ENCODE results near the gene TTC33.
A peak's percentile ranks its signal among the peaks of the same experiment; 100 is the strongest.
"Not testable (repeated sequence)": the region's sequence is repeated elsewhere in the genome, so short reads cannot be mapped to it uniquely, and the experiment has no call there.

Gene TTC33

GRCh38 chr5:40717281-40717680, 38.5 kb downstream of the TTC33 start:
- DNase-seq (ENCODE audit: low read depth) = no peak

DNA sequence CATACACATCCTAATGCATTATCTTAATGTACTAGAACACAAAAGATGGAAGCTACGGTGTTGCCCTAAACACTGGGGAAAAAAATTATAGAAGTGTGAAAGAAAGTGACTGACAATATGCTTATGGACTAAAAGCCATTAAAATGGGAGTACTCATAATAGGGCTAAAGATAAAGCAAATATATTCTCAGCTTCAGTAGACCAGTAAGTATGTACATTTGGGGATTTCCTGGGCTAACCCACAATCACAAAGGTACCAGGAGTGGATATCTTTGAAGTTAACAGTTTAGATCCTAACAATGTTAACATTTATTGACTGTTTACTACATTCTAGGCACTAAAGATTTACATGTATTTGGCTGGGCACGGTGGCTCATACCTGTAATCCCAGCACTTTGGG, 39.2 kb downstream of the TTC33 start:
- DNase-seq (ENCODE audit: low read depth) = no peak

DNA sequence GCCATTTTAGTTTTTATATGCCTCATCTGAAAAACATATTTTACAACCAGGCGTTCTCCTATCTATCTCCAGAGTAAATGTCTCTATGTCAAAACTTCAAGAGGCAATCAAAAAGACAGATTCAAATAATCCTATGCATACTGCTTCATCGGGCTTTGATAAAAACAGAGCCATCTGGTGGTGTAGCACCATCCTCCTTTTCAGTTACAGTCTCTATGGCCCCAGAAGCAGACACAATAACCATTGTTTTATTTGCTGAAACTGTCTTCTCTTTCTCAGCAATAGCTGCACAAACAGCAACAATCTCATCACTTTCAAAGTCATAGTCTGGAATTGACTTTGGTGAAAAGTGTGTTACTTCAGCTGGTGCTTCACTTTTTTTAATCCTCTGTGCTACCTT, 39.8 kb downstream of the TTC33 start:
- no peak for DNase-seq (ENCODE audit: low read depth)

DNA sequence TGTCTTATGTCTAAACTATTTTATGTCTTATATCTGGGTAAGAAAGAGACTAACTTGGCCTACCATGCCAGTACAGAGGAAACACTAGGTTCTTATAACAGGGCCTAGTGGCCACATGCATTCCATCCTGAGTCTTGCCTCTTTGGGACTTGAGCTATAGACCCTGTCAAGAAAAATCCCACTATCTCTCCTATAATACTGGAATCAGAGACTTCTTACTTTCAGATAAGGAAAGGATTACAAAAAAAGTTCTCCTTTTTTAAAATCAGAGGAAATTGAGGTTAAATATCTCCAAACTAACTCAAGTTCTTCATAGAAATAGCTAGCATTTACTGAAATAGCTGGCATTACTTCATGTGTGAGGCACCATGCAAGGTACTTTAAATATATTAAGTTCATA, 41.8 kb downstream of the TTC33 start:
- DNase-seq (ENCODE audit: low read depth) = no peak

DNA sequence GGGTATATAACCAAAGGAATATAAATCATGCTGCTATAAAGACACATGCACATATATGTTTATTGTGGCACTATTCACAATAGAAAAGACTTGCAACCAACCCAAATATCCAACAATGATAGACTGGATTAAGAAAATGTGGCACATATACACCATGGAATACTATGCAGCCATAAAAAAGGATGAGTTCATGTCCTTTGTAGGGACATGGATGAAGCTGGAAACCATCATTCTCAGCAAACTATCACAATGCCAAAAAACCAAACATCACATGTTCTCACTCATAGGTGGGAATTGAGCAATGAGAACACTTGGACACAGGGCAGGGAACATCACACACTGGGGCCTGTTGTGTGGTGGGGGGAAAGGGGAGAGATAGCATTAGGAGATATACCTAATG, 45.2 kb downstream of the TTC33 start:
- not testable (repeated sequence) for DNase-seq (ENCODE audit: low read depth)

DNA sequence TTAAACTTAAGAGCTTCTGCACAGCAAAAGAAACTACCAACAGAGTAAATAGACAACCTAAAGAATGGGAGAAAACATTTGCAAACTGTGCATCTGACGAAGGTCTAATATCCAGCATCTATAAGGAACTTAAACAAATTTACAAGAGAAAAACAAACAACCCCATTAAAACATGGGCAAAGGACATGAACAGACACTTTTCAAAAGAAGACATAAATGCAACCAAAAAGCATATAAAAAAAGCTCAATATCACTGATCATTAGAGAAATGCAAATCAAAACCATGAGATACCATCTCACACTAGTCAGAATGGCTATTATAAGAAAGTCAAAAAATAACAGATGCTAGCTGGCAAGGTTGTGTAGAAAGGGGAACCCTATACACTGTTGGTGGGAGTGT, 50.3 kb downstream of the TTC33 start:
- DNase-seq (ENCODE audit: low read depth) = not testable (repeated sequence)

DNA sequence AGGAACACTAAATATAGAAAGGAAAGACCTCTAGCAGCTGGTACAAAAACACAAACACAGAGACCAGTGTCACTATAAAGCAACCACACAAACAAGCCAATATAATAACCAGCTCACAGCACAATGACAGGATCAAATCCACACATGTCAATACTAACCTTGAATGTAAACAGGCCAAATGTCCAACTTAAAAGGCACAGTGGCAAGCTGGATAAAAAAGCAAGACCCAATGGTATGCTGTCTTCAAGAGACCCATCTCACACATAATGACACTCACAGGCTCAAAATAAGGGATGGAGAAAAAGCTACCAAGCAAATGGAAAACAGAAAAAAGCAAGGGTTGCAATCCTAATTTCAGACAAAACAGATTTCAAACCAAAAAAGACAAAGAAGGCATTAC, 53.7 kb downstream of the TTC33 start:
- DNase-seq (ENCODE audit: low read depth) = not testable (repeated sequence)

GRCh38 chr5:40700116-40700782, 55.5 kb downstream of the TTC33 start:
- DNase-seq (ENCODE audit: low read depth) = no peak

GRCh38 chr5:40694433-40694832, 61.3 kb downstream of the TTC33 start:
- DNase-seq (ENCODE audit: low read depth) = no peak

GRCh38 chr5:40691894-40692293, 63.9 kb downstream of the TTC33 start:
- no peak for DNase-seq (ENCODE audit: low read depth)

DNA sequence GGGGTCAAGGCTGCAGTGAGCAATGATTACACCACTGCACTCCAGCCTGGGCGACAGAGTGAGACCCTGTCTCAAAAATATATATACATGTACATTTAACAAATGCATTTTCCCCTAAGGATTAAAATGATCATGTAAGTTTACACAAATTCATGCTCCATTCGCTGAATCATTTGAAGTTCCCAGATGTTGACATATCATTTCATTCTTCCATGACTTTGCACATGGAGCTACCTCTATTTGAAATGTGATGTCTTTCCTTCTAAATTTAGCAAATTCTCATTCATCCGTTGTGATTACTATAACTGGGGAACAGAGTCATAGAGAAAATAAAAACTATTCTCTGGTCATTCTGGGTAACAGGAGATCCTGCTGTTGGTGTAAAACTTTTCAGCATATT, 65.5 kb downstream of the TTC33 start:
- no peak for DNase-seq (ENCODE audit: low read depth)

DNA sequence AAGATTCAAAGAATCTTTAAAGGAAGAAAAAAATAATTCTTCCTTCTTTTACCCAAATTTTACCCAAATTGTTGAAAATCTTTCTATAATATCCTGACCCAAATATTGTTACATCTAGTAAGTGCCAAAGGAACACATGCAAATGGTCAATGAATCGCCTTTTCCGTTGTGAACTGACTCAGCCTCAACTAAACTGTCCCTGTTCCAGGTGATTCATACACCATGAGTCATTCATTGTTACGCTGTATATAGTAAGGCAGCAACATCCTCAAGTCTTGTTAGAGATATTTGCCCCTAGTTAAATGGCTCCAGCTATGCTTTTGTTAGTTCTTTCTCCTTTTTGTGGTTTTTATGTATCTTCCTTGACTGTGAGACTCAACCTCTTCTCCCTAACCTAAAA, 66.3 kb downstream of the TTC33 start:
- DNase-seq (ENCODE audit: low read depth) = peak; percentile 35

DNA sequence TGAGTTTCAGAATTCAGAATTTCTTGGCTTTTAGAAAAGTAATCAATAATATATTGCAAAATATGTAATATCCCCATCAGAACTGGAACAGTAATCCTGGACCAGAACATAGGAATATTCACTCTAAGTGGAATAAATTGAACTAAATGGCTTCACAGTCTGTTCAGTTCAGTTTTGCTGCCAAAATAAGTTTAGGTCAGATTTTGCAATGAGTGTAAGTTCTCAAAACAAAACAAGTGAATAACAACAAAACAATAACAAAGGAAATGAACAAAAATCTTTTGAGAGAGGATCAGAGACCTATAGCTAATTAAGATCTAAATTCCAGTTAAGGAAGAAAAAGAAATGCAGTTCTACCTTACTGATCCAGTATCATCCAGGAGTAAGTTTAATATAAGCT, 66.8 kb downstream of the TTC33 start:
- no peak for DNase-seq (ENCODE audit: low read depth)

- DNase-seq (ENCODE audit: low read depth) = peak; percentile 60
These were observed 67.5 kb downstream of the TTC33 start for GRCh38 chr5:40688127-40688761.

- peak; percentile 30 for DNase-seq (ENCODE audit: low read depth)
These were observed 68.4 kb downstream of the TTC33 start for GRCh38 chr5:40687321-40687720.

GRCh38 chr5:40685976-40686486, 69.7 kb downstream of the TTC33 start:
- DNase-seq (ENCODE audit: low read depth) = no peak

DNA sequence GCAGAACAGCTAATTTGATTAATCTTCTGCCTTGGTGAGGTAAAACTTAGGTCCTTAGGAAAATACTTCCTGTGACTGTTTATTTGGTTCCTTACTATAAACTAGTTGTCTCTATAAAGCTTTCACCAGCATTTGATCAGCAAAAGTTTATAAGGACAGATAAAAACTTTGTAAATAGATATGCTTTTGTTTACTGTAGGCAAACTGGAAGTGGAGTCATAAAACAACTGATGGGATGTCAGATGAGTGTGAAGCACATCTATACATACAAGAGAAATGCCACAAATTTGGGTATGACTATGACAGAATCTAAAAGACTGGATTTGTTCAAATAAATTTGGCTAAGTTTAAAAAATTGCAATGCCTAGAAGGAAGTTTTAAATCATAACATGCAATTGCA, 70.6 kb downstream of the TTC33 start:
- no peak for DNase-seq (ENCODE audit: low read depth)

DNA sequence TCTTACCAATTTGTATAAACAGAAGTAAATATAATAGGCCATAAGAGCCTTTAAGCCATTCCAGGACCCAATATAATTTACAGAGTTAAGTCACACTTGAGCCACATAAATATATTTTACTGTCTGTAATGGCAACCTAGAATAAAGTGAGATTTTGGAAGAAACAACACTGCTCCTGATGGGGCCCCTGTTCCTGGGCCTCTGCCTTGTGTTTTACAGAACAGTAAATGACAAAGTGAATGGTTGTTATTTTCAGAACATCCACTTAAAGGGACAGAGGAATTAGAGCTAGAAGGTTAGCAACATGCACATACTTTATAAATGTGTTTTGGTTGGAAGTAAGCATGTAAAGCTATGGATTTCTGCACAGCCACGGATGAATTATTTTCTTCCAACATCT, 72.5 kb downstream of the TTC33 start:
- DNase-seq (ENCODE audit: low read depth) = no peak

DNA sequence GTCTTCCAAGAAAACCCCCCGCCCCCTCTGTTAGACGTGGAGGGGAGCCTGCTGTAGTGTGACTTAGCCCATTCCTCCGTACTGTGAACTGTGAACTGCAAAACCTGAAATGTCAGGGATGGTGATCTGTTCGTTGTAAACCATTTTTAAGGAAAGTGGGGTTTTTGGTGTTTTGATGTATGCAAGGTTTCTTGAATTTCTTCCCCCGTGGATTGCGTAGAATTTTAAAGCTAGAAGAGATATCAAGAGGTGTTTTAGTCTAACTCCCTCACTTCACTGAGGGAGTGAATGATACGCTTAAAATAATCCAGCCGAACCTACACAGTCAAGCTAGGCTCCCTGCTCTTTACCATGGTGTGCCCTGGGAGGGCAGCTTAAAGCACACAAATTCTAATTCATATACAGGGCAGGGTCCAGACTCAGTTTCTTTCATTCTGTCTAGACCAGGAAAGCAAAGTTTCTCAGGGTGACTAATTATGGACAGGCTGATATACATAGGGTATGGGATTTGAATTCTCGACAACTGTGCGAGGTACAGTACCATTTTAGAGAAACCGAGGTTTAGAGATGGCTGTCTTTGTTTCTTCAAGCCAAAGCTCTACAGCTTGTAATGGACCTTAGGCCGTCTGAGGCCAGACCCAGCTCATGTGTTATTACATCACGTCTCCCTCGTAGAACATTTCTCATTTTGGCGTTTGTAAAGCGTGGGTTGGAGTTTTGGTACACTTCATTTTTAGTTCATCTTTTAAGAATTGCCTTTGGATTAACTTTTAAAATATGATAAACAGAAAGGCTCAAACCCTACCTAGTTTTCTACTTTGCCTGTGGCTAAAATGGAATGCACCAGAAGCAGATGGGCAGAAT, 73.4 kb downstream of the TTC33 start:
- no peak for DNase-seq (ENCODE audit: low read depth)

- no peak for DNase-seq (ENCODE audit: low read depth)
These were observed 74.2 kb downstream of the TTC33 start for GRCh38 chr5:40681363-40682153.

DNA sequence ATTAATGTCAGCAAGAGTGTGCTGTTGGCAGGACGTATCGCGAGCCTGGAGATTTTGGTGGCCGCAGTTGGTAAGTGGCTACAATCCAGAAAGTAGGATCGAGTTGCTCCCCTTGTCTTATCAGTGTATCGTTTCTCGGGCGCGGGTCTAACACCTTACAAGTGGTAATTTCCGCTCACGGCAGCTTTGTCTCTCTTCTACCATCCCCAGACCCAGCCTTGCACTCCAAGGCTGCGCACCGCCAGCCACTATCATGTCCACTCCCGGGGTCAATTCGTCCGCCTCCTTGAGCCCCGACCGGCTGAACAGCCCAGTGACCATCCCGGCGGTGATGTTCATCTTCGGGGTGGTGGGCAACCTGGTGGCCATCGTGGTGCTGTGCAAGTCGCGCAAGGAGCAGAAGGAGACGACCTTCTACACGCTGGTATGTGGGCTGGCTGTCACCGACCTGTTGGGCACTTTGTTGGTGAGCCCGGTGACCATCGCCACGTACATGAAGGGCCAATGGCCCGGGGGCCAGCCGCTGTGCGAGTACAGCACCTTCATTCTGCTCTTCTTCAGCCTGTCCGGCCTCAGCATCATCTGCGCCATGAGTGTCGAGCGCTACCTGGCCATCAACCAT, 74.9 kb downstream of the TTC33 start:
- peak; percentile 18 for DNase-seq (ENCODE audit: low read depth)

Measured in T-helper 22 cell (primary cell).